ENCODE data around the gene HCRTR1. TPM values are rescaled to one million over a fixed set of nuclear protein-coding genes. Genes with fewer than 3 reads are reported as not detected.

HCRTR1 gene
- total and polyA plus RNA-seq, 2 donors (not counting 1 experiment from before 2014, with no cell fraction given): 0.22 TPM; not detected in 1

GRCh38 chr1:31602081-31602480 lies 15.4 kb upstream of the HCRTR1 start:
- H3K27ac ChIP-seq (ENCODE audit: low read length in 2 of 2): no peak overlapping the region
- intact Hi-C loops (cut with micrococcal nuclease): no loop called here
- H3K9me3 ChIP-seq (ENCODE audit: control extremely low read depth in 1 of 3, control insufficient read depth in 2 of 3, insufficient read depth in 1 of 3, low read length in 2 of 3): peaks cover 0 to 2% (median 0%) of the 10 kb centered on the region in 3 donors
- no peaks in the 10 kb centered on the region for H3K79me2 ChIP-seq (ENCODE audit: control insufficient read depth, insufficient read depth, low read length)
- Mint-ChIP-seq H3K27me3 (no peaks in the 10 kb centered on the region), H3K27ac (no peak overlapping the region), H3K4me3 (no peak overlapping the region), H3K4me1 (peaks cover 11% of the 10 kb centered on the region), H3K9me3 (ENCODE audit: insufficient read depth) (peaks cover 4% of the 10 kb centered on the region)
- ATAC-seq (ENCODE audit: low read depth) (no peak), DNase-seq (no peak)
- no peak overlapping the region for H3K4me3 ChIP-seq (ENCODE audit: control extremely low read depth in 1 of 5, extremely low read depth in 1 of 5, insufficient read depth in 1 of 5, low read depth in 2 of 5, low read length in 4 of 5)
- H3K4me1 ChIP-seq (ENCODE audit: control insufficient read depth in 2 of 2, insufficient read depth in 2 of 2, low read length in 2 of 2): peaks cover 7 to 8% of the 10 kb centered on the region in 2 donors
- no CpG with 5 or more reads among the region's 2 CpGs for WGBS (ENCODE audit: insufficient coverage)
- no peak overlapping the region for H3K9ac ChIP-seq (ENCODE audit: low read length)
- H3K36me3 ChIP-seq (replicated peaks in 1 of 2; ENCODE audit: control extremely low read depth in 1 of 2, control insufficient read depth in 1 of 2, extremely low read depth in 1 of 2, insufficient read depth in 2 of 2, low read length in 1 of 2): no peaks in the 10 kb centered on the region
- no peaks in the 10 kb centered on the region for H3K27me3 ChIP-seq (replicated peaks in 1 of 4; ENCODE audit: control extremely low read depth in 1 of 4, control insufficient read depth in 3 of 4, insufficient read depth in 4 of 4, low read length in 3 of 4)
- ChIA-PET POLR2A (no interaction called here), CTCF (no interaction called here)
- no peak overlapping the region for H3K4me2 ChIP-seq (replicated peaks; ENCODE audit: low read depth, low read length, poor library complexity, severe bottlenecking)
- TF ChIP-seq CTCF (IDR thresholded peaks at IDR 0.05): no peak
- TF ChIP-seq EZH2 (IDR thresholded peaks at IDR 0.05; ENCODE audit: borderline replicate concordance, insufficient read depth, low read depth, low read length, poor library complexity, severe bottlenecking): no peak
- H2AFZ ChIP-seq (ENCODE audit: insufficient read depth, low read depth, low read length, poor library complexity, severe bottlenecking): no peak overlapping the region
- no peaks in the 10 kb centered on the region for H4K20me1 ChIP-seq (ENCODE audit: control insufficient read depth, insufficient read depth, low read length, poor library complexity, severe bottlenecking)

GRCh38 chr1:31605908-31606427 lies 11.5 kb upstream of the HCRTR1 start:
- DNase-seq: peak; percentile 65
- CTCF ChIA-PET: interaction anchor here (1.6 to 2.8 kb wide), 2 partner anchors 12 to 18 kb away, joined by 5 to 14 read pairs; partner anchors contain the start of gene HCRTR1
- no peak overlapping the region for H3K4me2 ChIP-seq (replicated peaks; ENCODE audit: low read depth, low read length, poor library complexity, severe bottlenecking)

More at GRCh38 chr1:31605908-31606427, 11.5 kb upstream of the HCRTR1 start:
- H3K4me3 ChIP-seq (ENCODE audit: control extremely low read depth in 1 of 5, extremely low read depth in 1 of 5, insufficient read depth in 1 of 5, low read depth in 2 of 5, low read length in 4 of 5): no peak overlapping the region
- H2AFZ ChIP-seq (ENCODE audit: insufficient read depth, low read depth, low read length, poor library complexity, severe bottlenecking): no peak overlapping the region
- Mint-ChIP-seq H3K4me1 (peaks cover 13% of the 10 kb centered on the region), H3K27ac (peak overlapping the region; percentile 60), H3K27me3 (no peaks in the 10 kb centered on the region), H3K4me3 (peak overlapping the region; percentile 27), H3K9me3 (ENCODE audit: insufficient read depth) (peaks cover 4% of the 10 kb centered on the region)
- 100% methylated on average over 1 of the region's 4 CpGs for WGBS (ENCODE audit: insufficient coverage)
- TF ChIP-seq EZH2 (IDR thresholded peaks at IDR 0.05; ENCODE audit: borderline replicate concordance, insufficient read depth, low read depth, low read length, poor library complexity, severe bottlenecking) (no peak), CTCF (IDR thresholded peaks at IDR 0.05) (no peak)
- peak; percentile 97 for ATAC-seq (ENCODE audit: low read depth)
- H3K9ac ChIP-seq (ENCODE audit: low read length): no peak overlapping the region
- H3K27me3 ChIP-seq (replicated peaks in 1 of 4; ENCODE audit: control extremely low read depth in 1 of 4, control insufficient read depth in 3 of 4, insufficient read depth in 4 of 4, low read length in 3 of 4): peaks cover 0 to 3% (median 0%) of the 10 kb centered on the region in 4 experiments
- H4K20me1 ChIP-seq (ENCODE audit: control insufficient read depth, insufficient read depth, low read length, poor library complexity, severe bottlenecking): no peaks in the 10 kb centered on the region
- intact Hi-C loops (cut with micrococcal nuclease): loop anchor here (1.0 to 2.0 kb wide), 2 partner anchors 10 to 39 kb away; partner anchors contain the start of gene PEF1
- no peaks in the 10 kb centered on the region for H3K36me3 ChIP-seq (replicated peaks in 1 of 2; ENCODE audit: control extremely low read depth in 1 of 2, control insufficient read depth in 1 of 2, extremely low read depth in 1 of 2, insufficient read depth in 2 of 2, low read length in 1 of 2)
- no peak overlapping the region for H3K27ac ChIP-seq (ENCODE audit: low read length in 2 of 2)
- POLR2A ChIA-PET: interaction anchor here (0.6 to 0.7 kb wide), 2 partner anchors 24 to 426 kb away, joined by 3 read pairs; no protein-coding TSS in a partner anchor
- H3K9me3 ChIP-seq (ENCODE audit: control extremely low read depth in 1 of 3, control insufficient read depth in 2 of 3, insufficient read depth in 1 of 3, low read length in 2 of 3): peaks cover 0 to 2% (median 0%) of the 10 kb centered on the region in 3 donors
- H3K4me1 ChIP-seq (ENCODE audit: control insufficient read depth in 2 of 2, insufficient read depth in 2 of 2, low read length in 2 of 2): peaks cover 7 to 8% of the 10 kb centered on the region in 2 donors
- H3K79me2 ChIP-seq (ENCODE audit: control insufficient read depth, insufficient read depth, low read length): no peaks in the 10 kb centered on the region

All from B cell (primary cell).